HG03060 (cell line): ENCODE data around the gene SLC16A3.

Experiments
- ATAC-seq: cut with Tn5 transposase; IDR thresholded peaks from one replicate; pipeline ENCODE4 v1.9.1; 2021; ENCODE audit warnings: low read depth, moderate number of reproducible peaks; ENCODE audit not compliant: unreplicated experiment

Gene SLC16A3

DNA sequence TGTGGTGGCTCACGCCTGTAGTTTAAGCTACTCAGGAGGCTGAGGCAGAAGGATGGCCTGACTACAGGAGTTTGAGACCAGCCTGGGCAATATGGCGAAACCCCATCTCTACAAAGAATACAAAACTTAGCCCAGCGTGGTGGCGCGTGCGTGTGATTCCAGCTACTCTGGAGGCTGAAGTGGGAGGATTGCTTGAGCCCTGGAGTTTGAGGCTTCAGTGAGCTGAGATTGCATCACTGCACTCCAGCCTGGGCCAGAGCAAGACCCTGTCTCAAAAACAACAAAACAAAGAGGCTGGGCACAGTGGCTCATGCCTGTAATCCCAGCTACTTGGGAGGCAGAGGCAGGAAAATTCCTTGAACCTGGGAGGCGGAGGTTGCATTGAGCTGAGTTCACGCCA lies 51.7 kb downstream of the SLC16A3 start:
- no peak for ATAC-seq

DNA sequence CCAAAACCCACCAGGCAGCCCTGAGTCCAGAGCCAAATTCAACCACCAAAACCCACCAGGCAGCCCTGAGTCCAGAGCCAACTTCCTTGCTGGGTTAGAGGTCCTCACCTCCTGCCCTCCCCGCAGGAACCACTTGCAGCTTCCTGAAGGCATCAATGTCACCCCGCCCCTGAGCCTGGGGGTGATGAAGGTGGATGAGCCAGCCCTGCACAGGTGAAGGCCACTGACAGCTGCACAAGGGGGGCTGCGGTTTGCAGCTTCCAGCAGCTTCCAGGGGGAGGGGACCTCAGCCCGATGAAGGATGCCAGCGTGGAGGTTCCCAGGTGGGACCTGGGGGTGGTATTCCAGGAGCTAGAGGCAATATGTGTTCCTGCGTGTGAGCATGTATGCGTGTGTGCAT lies 52.2 kb downstream of the SLC16A3 start:
- no peak for ATAC-seq

GRCh38 chr17:82281502-82282238 lies 52.8 kb downstream of the SLC16A3 start:
- no peak for ATAC-seq

GRCh38 chr17:82282239-82283207 lies 53.7 kb downstream of the SLC16A3 start:
- no peak for ATAC-seq

DNA sequence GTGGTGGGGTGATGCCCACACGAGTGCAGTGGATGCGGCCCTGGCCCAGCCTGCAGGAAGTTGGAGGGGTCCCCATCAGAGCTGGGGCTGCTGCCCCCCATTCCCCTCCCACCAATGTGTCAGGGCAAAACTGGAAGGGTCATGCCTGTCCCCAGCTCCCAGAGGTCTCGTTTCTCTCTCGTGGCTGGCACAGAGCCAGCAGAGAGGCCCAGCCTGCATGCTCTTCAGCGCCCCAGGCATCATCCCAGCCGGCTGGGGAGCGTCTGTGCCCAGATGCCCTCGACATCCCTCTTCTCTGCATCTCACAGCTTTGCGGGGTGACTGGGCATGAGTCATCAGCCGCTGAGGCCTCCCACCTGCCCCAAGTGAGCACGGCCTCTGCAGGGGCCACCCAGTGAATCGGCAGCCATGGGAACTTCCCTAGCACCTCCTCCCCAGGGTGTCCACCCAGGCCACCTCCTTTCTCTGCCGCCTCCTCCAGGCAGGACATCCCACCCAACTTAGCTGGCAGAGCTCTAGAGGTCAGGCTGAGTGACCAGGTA lies 54.4 kb downstream of the SLC16A3 start:
- no peak for ATAC-seq

- ATAC-seq = no peak
These were observed 56.3 kb downstream of the SLC16A3 start for GRCh38 chr17:82285141-82285540.

- ATAC-seq = no peak
These were observed 58.4 kb downstream of the SLC16A3 start for GRCh38 chr17:82287013-82287867.

GRCh38 chr17:82287868-82288801 lies 59.3 kb downstream of the SLC16A3 start:
- ATAC-seq = no peak
